ENCODE data around the gene ZDHHC8.
A peak's percentile ranks its signal among the peaks of the same experiment; 100 is the strongest.

Gene ZDHHC8

DNA sequence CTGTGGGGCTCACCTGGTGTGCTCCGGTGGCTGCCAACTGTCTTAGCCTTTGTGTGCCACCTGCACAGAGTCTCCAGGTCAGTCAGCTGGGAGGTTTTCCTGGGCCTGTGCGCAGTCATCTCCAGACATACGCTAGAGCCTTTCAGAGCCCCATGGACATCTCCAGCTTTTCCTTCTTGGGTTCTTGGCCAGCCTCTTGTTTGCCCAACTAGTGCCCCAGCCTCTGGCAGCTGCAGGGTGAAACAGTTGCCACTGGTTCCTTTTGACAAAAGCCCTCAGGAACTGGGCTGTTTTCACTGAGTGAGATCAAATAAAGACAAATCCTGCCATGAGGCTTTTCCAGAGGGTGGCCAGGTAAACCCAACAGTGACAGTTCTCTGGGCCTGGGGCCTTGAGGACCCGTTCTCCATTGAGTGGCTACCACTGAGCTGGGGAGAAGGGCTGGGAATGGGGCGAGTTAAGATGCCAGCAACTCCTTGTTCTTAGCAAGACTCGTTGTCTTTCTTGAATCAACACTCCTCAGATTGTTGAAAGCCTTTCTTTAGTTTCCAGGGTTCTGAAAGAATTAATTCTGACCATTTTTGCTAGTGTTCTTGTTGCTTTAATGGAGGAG lies 32.4 kb upstream of the ZDHHC8 start:
- DNase-seq: no peak

DNA sequence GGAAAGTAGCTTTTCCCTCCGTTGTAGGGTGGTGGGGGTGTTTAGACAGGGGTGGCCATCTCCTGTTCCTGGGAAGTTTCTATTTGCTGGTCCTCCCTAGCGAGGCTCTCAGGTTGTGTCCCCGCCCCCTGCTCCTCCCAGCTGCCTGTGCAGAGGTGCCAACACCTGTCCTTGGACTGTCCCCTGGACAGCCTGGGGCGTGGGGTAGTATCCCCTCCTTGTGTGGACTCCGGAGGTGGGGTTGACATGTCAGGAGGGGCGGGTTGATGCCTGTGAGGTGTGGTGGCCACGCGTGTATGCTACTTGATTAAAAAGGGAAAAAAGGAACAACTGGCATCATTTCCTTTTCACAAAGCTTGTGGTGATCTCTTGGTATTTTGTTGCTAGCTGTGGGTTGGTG lies 30.0 kb upstream of the ZDHHC8 start:
- DNase-seq: no peak

DNA sequence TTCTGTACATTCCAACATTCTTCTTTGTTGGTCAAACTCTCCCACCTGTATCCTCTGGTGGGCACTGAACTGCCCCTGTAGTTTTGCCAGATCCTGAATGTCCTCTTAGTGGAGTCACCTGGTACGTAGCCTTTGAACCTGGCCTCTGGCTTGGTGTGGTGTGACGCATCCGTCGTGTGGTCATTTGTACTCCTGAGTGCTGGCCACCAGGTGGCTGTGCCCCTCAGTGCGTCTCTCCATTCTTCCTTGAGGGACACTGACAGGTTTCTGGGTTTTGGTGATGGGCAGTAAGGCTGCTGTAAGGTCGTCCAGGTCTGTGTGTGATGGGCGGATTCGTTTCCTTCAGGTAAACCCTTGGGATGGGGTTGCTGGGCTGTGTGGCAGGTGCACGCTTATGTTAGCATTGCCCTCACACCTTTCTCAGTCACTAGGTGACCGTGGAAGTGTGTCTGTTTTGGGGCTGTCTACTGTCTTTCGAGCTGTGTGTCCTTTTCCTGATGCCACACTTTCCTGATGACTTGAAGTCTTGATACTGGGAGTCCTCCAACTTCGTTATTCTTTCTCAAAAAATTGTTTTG lies 29.3 kb upstream of the ZDHHC8 start:
- DNase-seq: no peak

DNA sequence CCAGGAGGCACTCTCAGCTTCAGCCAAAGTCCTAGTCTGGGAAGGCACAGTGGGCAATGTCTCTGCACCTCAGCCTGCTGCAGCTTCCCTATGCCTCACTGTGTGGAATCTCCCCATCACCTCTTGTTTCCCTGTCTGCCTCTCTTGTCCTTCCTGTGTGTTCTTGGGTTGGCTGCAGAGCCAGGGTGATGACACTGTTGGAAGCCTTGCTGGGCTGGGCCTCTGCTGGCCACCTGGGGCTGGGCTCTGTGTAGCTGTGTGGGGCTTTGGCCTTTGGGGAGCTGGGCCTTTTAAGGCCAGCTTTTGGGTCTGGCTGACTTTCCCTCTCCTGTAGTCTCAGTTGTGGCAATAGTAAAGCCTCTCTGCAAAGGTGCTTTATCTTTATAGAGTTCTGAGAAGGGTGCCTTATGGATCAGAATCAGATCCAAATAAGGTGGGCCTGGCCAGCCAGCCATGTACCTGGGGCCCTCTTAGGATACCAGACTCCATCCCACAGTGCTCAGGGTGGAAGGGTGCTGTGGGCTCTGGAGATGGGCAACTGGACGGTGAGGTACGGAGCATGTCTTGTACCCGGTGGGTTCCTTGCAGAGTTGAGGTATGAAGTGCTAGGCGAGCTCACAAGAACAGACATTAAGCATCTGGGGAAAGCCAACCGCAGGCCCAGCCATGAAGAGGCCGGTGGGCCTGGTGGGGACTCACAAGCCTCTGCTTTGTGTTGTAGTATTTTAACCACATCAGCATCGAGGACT lies 26.0 kb upstream of the ZDHHC8 start:
- DNase-seq: no peak

DNA sequence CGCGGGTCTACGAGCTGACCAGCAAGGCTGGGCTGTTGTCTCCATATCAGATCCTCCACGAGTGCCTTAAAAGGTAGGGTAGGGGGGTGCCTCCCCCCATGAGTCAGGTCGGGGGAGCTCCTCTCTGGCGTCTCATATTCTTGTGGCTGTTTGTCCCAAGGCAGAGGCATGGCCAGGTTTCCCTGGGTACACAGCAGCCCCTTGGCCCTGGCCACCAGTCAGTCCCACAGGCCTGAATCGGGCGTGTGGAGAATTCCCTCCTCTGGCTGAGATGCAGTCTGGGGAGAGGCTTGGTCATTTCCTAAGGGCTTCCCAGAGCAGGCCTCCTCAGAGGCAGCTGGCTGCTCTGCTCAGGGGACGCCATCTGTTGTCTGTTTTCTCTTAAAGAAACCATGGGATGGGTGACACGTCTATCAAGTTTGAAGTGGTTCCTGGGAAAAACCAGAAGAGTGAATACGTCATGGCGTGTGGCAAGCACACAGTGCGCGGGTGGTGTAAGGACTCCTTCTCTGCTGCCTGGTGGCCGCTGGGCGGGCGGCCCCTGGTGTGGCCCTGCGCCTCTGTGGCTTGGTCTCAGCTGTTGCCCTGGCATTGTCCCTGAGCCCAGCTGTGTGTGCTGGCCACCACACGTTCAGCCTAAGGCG lies 25.3 kb upstream of the ZDHHC8 start:
- DNase-seq: no peak

DNA sequence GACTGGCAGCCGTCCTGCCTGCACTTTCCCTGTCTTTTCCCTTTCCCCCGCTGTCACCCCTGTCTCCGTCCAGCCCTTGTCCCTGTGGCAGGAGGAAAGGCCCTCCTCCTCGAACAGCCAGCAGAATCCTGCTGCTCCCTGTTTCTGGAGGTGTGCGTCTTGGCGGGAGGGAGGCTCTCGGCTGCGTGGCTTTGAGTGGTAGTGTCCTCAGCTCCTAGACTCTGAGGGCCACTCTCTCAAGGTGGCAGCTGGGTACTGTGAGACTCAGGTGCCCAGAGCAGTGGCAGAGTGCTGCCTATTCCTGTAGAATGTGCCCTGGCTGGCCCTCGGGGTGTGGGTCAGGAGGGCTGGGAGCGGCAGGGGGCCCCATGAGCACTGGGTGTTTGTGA lies 24.8 kb upstream of the ZDHHC8 start:
- DNase-seq: no peak

DNA sequence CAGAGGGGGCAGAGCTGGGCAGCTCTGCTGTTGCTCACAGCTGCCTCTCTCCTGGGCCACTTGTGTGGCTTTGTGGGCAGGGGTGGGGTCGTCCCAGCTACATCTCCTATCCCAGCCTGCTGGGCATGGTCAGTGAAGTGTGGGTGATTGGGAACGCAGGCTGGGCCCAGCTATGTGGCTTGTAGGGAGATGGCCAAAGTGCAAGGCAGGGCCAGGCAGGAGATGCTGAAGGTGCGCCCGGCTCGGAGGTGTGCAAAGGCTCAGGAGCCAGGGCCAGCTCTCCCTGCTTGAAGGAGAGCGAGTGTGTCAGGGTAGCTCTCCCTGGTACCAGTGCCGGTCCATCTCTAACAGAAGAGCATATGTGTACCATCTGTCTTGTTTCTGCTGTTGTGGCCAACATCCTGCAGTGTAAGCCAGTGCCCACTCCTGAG lies 24.1 kb upstream of the ZDHHC8 start:
- no peak for DNase-seq

DNA sequence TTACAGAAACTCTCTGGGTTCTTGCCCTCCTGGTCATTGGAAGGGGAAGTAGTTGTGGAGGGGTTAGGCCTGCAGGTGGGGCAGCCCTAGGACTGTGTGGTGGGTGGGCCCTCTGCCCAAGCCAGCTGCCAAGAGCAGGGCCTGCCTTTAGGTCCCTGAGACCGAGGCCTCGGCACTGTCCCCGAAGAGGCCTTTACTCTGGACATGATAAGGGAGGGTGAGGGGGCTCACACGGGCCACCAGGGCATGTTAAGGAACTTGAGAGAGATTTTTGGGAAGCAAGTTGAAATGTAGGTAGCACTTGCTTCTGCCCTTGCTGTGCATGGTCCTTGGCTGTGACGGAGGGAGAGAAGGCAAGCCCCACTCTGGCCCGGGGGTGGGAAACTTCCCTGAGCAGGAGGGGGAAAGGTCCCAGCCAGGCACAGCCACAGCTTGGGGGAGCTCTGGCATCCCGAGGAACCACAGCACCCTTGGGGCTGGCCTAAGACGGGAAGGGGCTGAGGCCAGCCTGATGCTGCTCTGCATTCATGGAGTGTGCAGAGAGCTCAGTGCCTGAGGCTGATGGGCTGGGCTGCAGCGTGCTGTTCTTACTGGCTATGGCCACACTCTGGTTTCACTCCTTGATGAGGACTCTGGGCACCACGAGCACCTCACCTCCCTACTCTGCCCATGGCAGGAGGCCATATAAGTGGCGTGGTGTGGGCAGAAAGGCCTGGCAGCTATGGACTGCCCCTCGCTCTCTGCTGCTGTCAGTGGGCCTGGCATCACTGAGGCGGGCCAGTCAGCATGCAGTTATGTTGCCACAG lies 23.4 kb upstream of the ZDHHC8 start:
- no peak for DNase-seq

DNA sequence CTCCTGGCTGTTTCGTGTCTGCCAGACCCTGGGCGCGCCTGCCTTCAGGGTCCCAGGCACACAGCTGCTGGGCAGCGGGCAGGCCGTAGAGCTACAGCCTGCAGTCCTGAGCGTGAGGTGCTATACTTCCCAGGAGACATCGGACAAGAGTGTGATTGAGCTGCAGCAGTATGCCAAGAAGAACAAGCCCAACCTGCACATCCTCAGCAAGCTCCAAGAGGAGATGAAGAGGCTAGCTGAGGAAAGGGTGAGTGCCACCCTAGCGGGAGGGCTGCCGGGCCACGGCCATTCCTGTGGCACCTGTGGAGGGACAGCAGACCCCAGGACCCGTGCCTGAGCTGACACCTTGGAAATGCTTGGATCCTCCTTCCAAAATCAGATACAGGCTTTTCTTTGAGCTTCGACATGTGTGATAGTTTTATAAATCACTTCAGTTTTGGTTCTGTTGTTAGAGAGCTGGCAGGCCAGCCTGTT lies 22.8 kb upstream of the ZDHHC8 start:
- DNase-seq: no peak

DNA sequence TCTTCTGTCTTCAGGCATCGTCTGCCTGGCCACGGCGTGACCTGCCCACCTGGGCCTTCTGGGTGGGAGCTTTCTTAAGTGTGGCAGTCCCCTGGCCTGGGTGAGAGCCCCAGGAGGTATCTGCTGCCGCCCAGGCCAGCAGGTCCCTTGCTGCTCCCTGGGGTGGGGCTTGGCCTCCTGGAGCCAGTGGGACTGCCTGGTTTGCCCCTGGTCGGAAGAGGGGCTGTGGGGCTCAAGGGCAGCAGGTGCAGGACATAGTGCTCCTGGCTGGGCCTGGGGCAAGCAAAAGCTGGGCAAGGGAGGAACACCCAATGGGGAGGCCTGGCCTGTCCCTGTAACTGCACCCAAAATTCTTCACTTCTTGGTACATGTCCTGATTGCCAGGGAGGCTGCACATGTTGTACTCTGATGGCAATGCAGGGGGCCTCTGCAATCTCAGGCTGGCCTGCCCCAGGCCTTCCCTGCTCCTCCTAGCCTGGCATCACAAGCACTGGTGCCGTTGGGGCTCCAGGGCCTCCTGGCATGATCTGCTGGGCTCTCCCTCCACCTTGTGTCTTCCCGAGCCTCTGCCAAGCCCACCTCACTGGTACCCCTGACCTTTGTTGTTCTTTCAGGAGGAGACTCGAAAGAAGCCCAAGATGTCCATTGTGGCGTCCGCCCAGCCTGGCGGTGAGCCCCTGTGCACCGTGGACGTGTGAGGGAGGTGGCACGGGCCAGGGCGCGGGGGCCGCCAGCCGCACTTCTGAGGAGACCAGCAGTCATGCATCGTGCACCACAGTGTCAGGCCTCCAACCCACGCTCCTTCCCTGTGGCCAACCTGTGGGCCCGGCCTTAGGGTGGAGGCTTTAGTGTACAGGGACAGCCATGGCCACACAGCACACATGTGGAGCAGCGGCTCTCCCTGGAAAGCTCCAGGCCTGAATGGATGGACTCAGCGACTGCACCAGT lies 21.9 kb upstream of the ZDHHC8 start:
- no peak for DNase-seq

DNA sequence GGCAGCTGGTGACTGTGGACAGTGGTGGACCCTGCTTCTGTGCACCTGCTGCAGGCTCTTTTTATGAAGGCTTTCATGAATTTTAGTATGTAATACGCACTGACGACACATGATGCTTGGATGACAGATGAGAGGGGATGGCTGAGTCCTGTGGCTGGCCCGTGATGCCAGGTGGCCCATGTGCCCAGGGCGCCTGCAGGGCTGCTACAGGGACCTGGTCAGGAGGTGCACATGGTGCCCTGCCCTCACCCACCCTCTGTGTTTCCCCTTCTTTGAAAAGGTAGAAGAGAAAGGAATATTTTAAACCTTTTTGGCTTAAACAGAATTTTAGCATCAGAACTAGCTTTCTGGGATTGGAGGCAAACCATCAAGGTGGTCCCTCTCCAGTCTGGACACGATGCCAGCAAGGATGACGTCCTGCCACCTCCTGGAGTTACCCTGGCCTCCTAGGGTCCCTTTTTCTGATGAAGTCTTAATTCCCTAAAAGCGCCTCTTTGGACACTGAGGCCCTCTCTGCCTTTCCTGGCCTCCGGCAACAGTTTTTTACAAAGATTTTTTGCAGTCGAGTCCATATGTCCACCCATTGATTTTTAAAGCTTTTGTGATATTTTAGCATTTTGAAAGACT lies 21.1 kb upstream of the ZDHHC8 start:
- no peak for DNase-seq

DNA sequence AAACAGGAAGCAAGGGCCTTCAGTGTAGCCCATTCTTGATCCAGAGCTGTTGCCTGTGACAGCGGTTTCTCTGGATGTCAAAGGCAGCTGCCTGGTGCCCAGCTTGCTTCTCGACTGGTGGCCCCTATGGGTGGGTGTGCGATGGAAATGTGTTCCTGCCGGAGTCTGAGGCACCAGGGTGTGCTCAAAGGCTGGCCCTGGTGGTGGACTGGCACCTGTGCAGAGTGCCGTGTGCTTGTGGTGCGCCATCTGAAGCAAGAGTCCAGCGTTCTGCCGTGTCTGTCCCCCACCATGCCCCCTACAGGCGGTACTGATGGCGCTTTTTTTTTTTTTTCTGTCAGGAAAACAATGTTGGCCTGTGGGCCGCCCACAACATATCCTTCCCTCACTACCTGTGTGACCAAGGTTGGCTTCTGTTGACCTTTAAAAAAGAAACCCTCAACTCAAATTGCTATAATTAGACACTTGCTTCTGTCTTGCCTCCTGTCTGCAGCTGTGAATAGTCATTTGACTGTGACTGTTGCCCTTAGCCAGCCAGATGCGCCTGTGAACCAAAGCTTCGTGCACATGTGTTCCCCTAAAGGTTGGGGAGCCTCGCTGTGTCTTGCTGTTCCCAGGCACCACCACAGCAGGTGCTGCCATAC lies 20.4 kb upstream of the ZDHHC8 start:
- peak in 4 of 6 experiments; percentile 9 to 16 (median 12) for DNase-seq

DNA sequence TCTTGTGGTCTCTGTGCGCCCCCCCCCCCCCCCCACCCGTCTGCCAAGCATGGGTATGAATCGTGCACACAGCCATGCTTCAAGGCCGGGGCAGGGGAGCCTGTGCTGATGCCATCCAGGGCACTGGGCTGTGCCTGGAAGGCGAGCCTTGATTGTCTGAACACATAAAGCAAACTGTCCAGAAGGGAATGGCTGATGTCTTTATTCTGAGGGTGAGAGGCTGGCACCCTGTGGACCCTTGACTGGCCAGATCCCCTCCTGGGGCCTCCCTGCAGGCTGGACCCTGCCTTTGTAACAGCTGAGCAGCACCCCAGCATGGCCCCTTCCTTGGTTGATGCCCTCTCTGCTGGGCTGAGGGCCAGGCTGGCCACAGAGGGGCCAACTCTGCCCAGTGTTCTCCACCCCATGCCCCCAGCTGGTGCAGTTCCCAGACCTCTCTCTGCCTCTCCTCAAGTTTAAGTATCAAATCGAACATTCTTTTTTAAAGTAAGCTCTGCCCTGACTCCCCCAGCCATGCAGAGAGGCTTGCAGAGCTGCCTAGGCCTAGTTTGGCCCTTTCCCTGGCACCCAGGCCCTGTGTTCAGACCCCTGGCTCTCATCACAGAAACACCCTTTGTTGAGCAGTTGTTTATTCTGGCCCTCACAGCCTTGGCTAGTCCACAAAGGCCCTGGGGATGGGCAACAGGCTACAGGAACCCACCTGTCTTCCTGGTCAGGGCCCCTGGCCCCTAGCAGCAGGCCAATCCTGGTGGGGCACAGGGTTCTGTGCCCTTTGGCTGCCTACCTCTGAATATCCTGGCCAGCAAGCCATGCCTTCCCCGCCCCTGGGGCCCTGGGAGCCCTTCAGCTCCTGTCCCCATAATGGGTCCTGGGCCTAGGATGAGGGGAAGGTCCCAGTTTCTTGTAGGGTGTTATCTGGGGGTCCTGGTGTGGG lies 19.6 kb upstream of the ZDHHC8 start:
- DNase-seq: no peak

DNA sequence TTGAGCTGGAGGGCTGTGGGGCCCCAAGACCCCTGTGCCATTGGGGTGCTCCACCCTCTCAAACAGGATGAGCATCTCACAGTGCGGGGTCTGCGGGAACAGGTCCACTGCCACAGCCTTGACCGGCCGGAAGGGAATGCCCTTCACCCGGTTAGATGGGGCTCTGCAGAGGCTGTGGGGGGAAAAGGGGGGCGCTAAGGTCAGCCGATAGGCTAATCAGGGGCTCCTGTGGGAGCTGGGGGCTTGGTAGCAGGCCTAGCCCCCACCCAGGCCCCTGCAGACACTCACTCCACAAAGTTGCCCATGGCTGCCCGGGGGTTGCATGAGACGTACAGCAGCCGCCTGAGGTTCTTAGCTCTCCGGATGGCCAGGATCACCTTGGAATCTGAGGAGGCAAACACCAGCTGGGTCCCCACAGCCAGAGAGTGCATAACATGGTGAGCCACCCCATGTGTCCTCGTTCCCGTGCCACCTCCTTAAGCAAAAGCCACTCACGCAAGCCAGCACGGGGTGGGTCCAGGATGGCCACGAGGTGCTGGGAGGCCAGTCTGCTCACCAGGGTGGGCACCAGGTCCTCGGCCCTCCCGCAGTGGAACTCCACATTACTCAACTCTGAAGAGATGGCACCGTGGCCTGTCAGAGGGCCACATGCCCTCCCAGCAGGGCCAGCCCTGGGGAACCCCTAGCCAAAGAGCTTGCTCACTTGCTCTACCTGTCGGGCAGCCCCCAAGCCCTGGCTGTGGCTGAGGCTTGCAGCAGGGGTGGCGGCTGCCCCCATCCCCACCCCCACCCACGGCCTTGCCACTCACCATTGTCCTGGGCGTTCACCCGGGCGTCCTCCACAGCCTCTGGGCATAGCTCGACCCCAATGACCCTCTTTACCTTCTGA lies 18.7 kb upstream of the ZDHHC8 start:
- DNase-seq: no peak

DNA sequence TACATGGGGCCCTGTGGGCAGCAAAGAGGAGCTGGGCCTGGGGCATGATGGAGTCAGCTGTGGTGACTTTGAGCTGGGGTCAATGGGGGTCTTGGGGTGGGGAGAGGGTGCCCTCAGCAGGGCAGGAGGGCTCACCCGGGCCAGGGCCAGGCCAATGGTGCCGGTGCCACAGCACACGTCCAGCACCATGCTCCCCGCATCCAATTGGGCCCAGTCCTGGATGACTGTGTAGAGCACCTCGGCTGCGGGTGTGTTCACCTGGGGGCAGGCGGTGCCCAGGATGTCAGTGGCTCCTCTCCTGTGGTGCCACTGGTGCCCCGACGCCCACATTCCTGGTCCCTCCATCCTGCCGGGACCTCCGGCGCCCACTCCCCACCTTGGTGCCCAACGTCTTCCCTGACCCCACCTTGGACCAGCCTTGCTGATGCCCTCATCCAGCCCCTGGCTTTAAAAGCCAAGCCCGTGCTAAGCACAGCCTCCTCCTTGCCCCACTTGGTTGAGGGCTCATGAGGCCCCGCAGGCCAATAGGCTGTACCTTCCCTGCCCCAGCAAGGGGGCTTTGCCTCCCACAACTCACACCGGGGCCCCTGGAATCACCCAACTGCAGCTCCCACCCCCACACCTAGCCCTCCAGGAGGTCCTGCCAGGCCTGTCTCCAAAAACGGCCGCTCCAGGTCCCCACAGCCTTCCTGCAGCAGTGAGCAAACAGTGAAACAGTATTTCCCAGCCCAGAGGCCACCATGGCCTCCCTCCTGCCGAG lies 17.9 kb upstream of the ZDHHC8 start:
- no peak for DNase-seq

DNA sequence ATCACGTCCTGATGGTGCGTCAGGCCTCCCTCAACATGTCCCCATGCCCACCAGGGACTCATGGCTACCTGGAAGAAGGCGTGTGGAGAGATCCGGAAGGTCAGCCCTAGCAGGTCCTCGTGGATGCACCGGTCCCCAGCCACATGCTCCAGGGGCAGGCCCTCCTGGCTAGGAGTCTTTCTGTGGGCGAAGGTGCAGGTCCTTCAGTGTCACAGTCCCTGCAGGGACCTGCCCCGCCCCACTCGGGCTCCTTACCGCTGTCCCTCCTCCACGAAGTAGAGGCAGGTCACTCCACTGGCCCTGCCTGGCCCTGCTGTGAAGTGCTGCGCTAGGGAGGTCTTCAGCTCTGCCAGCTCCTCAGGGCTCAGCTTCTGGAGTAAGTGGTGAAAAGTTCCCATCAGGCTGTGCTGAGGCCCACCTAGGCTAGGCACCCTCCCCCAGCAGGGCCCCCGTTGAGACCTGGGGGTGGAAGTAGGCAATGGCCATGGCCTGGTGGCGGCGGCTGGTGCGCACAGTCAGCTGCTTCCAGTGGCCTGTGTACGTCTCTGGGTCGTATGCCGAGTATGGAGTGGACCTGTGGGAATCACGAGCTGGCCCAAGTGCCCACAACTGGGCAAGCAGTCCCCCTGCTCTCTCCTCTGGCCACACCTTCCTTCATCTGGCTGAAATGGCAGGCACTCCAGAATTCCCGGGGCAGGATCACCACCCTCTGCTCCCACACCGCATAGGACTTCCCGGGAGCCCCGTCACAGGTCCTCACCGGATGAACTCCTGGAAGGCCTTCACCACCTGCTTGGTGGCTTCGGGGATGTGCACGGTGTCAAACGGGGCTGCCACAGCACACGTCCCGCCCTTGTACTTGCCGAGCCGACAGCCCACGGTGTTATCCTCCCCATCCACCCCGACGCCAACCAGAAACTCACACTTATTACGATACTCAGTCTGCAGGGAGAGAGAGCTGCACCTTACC lies 16.8 kb upstream of the ZDHHC8 start:
- DNase-seq: no peak

All from stimulated activated naive CD4-positive, alpha-beta T cell (primary cell).